DMS 273 (cell line): ENCODE measurements around the gene C1orf167.

Experiments used
- DNase-seq: peaks from one replicate; lab custom pipeline; 2025; ENCODE audit not compliant: unreplicated experiment; lab: John Stamatoyannopoulos, UW

The C1orf167 gene

GRCh38 chr1:11759791-11760190 lies 2.2 kb upstream of the C1orf167 start:
- no peak for DNase-seq

DNA sequence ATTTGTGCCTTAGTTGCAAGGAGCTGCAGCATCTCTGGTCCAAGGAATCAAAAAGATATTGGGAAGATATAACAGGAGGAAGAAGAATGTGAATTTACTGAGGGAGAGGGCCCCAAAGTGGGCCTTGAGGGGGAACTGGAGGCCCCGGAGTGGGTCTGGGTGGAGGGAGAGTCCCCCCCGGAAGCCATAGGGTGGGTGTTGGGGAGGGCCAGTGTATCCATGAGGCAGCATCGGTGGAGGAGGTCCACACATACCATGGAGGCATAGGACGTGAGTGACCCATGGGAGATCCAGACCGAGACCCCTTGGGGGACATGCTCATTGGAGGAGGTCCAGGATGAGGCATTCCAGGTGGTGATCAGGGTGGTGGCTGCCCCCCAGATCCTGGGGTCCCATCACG lies 708 bp upstream of the C1orf167 start:
- no peak for DNase-seq

DNA sequence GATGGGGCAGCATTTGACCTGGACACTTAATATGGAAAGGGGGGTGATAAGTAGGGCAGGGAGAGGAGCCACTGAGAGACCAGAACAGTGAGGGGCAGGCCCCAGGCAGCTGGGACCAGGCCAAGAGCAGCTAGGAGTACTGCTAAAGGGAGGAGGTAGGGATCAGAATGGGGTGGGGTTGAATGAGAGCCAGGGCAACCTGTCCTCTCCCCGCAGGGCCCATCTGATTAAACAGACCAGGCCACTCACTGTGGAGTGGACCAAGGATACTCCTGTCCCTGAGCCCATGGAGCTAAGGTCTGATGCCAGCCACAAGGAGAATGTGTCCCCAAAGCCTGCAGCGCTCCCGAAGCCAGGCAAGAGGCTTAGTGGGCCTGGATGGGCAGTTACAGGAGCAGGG lies 2.1 kb downstream of the C1orf167 start:
- no peak for DNase-seq

- no peak for DNase-seq
Measured at GRCh38 chr1:11764519-11764918, 2.5 kb downstream of the C1orf167 start.

DNA sequence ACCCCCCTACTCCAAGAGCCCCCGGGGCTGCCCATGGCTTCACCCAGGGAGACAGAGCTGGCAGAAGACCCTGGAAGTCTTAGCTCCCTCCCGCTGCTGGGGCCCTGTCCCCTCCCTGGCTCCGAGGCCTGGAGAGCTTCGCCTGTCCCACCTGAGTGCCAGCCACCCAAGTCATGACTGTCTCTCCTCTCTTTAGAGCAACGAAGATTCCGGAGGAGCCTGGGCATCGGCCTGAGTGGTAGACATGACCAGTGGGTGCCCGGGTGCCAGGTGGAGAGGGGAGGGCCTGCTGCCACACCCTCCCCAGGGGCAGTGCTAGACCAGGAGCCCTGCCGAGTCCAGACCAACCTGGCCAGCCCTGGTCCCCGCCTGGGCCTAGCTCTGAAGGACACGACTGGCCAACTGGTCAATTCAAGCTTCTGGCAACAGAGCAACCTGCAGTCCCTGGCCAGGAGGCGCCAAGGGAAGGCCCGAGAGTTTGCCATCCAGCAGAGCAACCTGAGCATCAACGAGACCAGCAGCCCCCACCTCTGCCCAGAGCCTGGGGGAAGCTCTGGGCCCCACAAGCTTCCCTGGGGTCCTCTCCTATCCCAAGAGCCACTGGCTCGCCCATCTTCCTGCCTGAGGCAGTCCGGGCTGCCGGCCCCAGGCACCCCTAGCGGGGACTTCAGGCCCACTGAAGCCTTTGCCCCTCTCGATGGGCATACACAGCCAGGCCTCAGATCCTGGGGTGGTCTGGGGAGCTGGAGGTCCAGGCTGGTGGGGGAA lies 3.9 kb downstream of the C1orf167 start:
- DNase-seq = no peak

- no peak for DNase-seq
Measured at GRCh38 chr1:11766429-11766776, 4.4 kb downstream of the C1orf167 start.

DNA sequence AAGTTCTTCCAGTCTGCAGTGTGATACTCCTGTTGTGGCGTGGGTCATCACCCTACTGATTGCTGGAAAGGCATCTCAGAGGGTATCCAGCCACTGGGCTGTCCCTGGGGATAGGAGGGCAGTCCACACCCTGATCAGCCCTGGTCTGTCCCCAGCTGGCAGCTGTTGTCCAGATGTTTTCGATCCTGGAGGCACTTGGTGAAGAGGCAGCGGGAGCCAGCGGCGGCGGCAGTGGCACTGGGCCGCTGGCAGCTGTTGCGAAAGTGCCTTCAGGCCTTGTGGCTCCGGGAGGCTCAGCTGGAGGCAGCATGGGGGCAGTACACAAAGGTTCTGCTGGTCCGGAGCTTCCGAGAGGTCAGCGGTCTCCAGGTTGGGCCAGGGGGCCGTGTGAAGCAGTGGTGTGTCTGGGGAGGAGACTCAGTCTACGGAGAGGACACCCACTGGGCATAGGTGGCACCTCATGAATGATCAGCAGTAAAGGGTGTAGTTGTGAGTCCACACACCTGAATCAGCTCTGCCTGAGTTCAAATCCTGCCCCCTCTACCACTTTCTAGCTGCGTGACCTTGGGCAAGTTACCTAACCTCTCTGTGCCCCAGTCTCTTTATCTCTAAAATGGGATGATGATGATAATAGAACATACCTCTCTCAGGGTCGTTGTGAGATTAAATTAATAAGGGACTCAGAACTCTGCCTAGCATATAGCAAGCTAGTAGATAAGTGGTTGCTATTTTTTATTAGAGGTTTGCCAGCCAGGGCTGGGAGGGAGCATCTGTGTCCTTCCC lies 6.1 kb downstream of the C1orf167 start:
- peak; percentile 48 for DNase-seq

DNA sequence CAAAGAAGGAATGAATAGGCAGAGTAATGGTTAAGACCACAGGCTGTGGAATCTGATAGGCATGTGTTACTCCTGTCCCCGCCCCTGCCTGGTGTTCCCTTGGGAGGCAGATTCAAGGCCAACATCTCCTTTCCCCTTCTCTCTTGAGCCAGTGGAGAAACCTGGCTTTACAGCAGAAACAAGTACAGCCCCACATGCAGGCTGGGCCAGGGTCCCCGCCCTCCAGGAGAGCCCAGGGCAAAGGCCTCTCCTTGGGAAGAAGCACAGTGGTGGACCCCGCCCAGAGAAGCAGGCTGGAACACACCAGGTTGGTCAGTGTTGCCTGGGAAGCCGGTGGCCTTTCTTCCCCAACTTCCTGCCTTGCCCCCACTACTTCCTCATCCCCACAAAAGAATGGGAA lies 6.8 kb downstream of the C1orf167 start:
- peak; percentile 31 for DNase-seq

GRCh38 chr1:11769274-11769673 lies 7.3 kb downstream of the C1orf167 start:
- no peak for DNase-seq

DNA sequence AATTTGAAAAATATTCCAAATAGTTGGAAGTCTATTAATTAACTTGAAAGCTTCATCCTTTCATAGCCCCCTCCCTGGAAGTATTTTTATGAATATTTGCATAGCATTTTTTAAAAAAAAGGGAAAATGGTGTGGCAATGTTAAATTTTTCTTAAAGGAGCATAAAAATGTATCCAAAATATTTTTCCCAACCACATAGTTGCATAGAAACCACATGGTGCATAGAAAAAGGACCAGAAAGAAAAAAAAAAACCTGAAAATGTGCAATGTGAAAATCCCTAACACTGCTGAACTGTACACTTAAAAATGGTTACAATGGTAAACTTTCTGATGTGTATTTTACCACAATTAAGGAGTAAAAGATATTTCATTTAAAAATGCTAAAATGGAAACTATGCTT lies 8.0 kb downstream of the C1orf167 start:
- DNase-seq = no peak

GRCh38 chr1:11771481-11772043 lies 9.6 kb downstream of the C1orf167 start:
- DNase-seq = no peak

- DNase-seq = peak; percentile 36
Measured at GRCh38 chr1:11772458-11772857, 10.5 kb downstream of the C1orf167 start.

DNA sequence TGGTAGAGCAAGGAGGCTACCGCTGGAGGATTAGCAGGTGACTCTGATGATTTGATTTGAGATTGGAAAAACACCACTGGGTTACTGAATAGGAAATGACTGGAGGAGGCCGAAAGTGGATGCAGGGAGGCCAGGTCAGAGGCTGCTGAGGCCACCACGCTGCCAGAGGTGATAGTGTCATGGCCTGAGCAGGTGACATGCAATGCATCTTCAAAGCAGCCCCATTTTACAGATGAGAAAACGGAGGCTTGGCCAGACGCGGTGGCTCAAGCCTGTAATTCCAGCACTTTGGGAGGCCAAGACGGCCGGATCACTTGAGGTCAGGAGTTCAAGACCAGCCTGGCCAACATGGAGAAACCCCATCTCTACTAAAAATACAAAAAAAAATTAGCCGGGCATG lies 12.8 kb downstream of the C1orf167 start:
- DNase-seq = no peak

DNA sequence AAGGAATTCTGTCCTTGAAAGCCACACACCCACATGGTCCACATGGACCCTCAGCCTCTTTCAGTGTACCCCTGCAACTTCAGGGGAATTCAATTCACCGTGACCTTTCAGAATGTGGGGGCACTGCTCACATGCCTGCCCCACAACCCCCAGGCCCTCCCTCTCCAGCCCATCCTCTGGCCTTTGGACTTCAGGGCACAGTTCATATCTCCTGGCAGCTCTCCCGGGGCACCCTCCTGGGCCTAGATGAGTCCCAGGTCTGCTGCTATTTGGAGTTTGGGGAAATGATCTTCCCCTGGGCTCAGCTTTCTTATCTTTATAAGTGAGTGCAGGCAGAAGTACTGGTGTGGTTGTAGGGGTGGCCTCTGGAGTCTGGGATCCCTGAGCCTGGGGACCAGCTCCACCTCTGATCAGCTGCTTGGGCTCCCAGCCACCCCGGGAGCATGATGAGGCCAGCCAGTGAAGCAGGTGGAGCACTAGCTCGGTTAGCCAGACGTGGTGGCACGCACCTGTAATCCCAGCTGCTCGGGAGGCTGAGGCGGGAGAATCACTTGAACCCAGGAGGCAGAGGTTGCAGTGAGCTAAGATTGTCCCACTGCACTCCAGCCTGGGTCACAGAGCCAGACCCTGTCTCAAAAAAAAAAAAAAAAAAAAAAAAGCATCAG lies 15.8 kb downstream of the C1orf167 start:
- DNase-seq = no peak

GRCh38 chr1:11778336-11778735 lies 16.3 kb downstream of the C1orf167 start:
- DNase-seq = no peak

DNA sequence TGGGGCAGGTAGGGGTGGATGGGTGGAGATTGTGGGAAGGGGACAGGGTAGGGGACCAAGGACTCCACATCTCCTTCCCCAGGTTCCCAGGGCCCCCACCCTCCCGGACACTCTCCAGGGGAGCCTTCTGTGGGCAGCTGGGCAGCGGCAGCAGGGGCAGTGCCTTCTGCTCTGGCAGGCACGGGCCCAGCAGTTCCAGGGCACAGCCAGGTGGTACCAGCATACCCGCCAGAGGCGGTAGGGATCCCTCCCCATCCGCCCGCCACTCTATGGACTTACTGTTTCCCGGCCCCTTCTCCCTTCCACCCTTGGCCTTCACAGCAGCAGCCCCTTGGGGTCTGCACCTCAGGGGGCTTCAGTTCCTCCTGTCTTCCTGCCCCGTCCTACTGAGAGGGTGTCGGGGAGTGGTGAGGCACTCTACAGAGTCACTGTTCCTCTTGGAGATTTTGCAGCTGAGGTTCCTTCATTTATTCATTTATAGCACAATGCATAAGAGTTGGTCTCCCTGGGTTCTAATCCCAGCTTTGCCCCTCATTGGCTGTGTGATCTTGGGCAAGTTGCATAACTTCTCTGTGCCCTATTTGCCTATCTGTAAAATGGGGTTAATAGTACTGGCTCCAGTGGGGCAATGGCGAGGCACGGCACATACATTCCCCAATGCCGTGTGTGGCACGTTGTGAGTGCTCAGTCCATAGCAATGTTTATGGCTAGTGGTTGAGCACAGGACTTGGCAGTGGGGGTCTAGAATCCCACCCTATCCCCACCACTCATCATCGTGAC lies 17.0 kb downstream of the C1orf167 start:
- DNase-seq = peak; percentile 29

DNA sequence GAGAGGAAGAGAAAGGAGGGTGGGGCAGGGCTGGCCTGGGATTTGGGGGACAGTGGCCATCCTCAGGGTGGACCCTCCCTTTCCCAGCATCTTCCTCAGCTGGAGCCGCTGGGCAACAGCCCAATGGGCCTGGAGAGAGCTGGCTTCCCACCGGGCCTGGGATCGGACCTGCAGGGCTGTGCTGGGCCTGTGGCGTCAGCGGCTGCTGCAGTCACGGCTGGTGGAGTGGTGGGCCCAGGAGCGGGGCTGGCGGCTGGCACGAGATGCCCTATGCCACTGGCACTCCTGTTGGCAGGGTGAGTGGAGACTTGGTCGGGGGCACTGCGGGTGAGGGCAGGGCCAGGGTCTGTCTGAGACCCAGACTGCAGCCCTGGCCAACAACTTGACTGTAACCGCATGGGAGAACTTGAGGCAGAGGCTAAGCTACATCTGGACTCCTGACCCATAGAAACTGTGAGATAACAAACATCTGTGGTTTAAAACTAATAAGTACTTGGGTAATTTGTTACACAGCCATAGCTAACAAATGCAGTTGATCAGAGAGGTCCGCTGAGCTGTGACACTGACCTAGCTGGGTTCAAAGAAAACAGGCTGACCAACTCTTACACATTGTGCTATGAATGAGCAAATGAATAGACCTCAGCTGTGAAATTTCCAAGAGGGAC lies 17.9 kb downstream of the C1orf167 start:
- no peak for DNase-seq

GRCh38 chr1:11780380-11781147 lies 18.6 kb downstream of the C1orf167 start:
- no peak for DNase-seq

DNA sequence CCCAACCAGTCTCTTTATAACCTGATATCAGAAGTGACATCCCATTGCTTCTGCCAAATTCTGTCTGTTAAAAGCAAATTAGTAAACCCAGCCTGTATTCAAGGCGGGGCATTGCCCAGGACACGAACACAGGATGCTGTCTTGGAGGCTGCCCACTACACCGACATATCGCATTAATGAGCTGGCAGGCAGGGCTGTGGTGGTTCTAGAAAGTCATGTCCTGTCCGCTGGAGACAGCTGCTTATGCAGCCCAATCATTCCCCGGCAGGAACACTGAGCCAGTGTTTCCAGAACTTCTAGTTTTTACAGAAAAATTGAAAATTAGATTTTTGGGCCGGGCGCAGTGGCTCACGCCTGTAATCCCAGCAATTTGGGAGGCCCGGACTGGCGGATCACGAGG lies 19.3 kb downstream of the C1orf167 start:
- DNase-seq = no peak
